Measurements from ENCODE around the gene PRKCE. TPM values are rescaled to one million over a fixed set of nuclear protein-coding genes. Genes with fewer than 3 reads are reported as not detected.

PRKCE gene
- total RNA-seq, 1 donor from 2014 or later, result 18.4 TPM

GRCh38 chr2:45614871-45615415, 36.5 kb upstream of the PRKCE start:
- TF ChIP-seq CTCF (IDR thresholded peaks at IDR 0.05; ENCODE audit: unreplicated experiment), result no peak
- peaks cover 21% of the 10 kb centered on the region for H3K4me1 Mint-ChIP-seq
- H3K9me3 Mint-ChIP-seq, result no peaks in the 10 kb centered on the region
- no peak overlapping the region for H3K27ac Mint-ChIP-seq
- no peak for DNase-seq (ENCODE audit: low spot score in 2 of 2, unreplicated experiment in 2 of 2)
- H3K27me3 Mint-ChIP-seq (ENCODE audit: low read depth), result peaks cover 2% of the 10 kb centered on the region
- H3K4me3 Mint-ChIP-seq, result no peak overlapping the region
- no peaks in the 10 kb centered on the region for H3K36me3 Mint-ChIP-seq

- H3K4me1 Mint-ChIP-seq, result peaks cover 10% of the 10 kb centered on the region
- H3K4me3 Mint-ChIP-seq, result no peak overlapping the region
- H3K27me3 Mint-ChIP-seq (ENCODE audit: low read depth), result peaks cover 2% of the 10 kb centered on the region
- no peaks in the 10 kb centered on the region for H3K36me3 Mint-ChIP-seq
- TF ChIP-seq CTCF (IDR thresholded peaks at IDR 0.05; ENCODE audit: unreplicated experiment), result no peak
- no peak for DNase-seq (ENCODE audit: low spot score in 2 of 2, unreplicated experiment in 2 of 2)
- no peaks in the 10 kb centered on the region for H3K9me3 Mint-ChIP-seq
- no peak overlapping the region for H3K27ac Mint-ChIP-seq
Observed at GRCh38 chr2:45616658-45617411, 34.6 kb upstream of the PRKCE start.

GRCh38 chr2:45617496-45617895, 34.0 kb upstream of the PRKCE start:
- no peaks in the 10 kb centered on the region for H3K36me3 Mint-ChIP-seq

GRCh38 chr2:45622336-45623075, 29.0 kb upstream of the PRKCE start:
- no peak overlapping the region for H3K27ac Mint-ChIP-seq
- peaks cover 2% of the 10 kb centered on the region for H3K27me3 Mint-ChIP-seq (ENCODE audit: low read depth)
- TF ChIP-seq CTCF (IDR thresholded peaks at IDR 0.05; ENCODE audit: unreplicated experiment), result no peak
- no peaks in the 10 kb centered on the region for H3K4me1 Mint-ChIP-seq
- no peak for DNase-seq (ENCODE audit: low spot score in 2 of 2, unreplicated experiment in 2 of 2)
- no peaks in the 10 kb centered on the region for H3K36me3 Mint-ChIP-seq
- H3K9me3 Mint-ChIP-seq, result no peaks in the 10 kb centered on the region
- H3K4me3 Mint-ChIP-seq, result no peak overlapping the region

More at GRCh38 chr2:45617496-45617895, 34.0 kb upstream of the PRKCE start:
- no peaks in the 10 kb centered on the region for H3K9me3 Mint-ChIP-seq
- no peak for DNase-seq (ENCODE audit: low spot score in 2 of 2, unreplicated experiment in 2 of 2)
- H3K27ac Mint-ChIP-seq, result no peak overlapping the region
- H3K4me1 Mint-ChIP-seq, result peaks cover 4% of the 10 kb centered on the region
- TF ChIP-seq CTCF (IDR thresholded peaks at IDR 0.05; ENCODE audit: unreplicated experiment), result no peak
- H3K27me3 Mint-ChIP-seq (ENCODE audit: low read depth), result peaks cover 2% of the 10 kb centered on the region
- H3K4me3 Mint-ChIP-seq, result no peak overlapping the region

- Mint-ChIP-seq H3K27ac (no peak overlapping the region), H3K36me3 (no peaks in the 10 kb centered on the region), H3K4me3 (no peak overlapping the region), H3K4me1 (no peaks in the 10 kb centered on the region), H3K27me3 (ENCODE audit: low read depth) (peaks cover 2% of the 10 kb centered on the region), H3K9me3 (no peaks in the 10 kb centered on the region)
- TF ChIP-seq CTCF (IDR thresholded peaks at IDR 0.05; ENCODE audit: unreplicated experiment), result no peak
- no peak for DNase-seq (ENCODE audit: low spot score in 2 of 2, unreplicated experiment in 2 of 2)
Observed at GRCh38 chr2:45623098-45623497, 28.4 kb upstream of the PRKCE start.

Measured in mesothelial cell of epicardium (in vitro differentiated cells).